Activated naive CD8-positive, alpha-beta T cell (primary cell): ENCODE measurements around the gene USP6NL.
A peak's percentile ranks its signal among the peaks of the same experiment; 100 is the strongest.
"Not testable (repeated sequence)": the region's sequence is repeated elsewhere in the genome, so short reads cannot be mapped to it uniquely, and the experiment has no call there.

ENCODE experiments used
- H3K27ac Mint-ChIP-seq: one replicate; pipeline ENCODE4 v1.8.0; 2021; ENCODE audit warnings: mixed read lengths
- H3K27me3 Mint-ChIP-seq: one replicate; pipeline ENCODE4 v1.8.0; 2021; ENCODE audit warnings: mixed read lengths
- H3K36me3 Mint-ChIP-seq: one replicate; pipeline ENCODE4 v1.8.0; 2021; ENCODE audit warnings: mixed read lengths
- H3K4me1 Mint-ChIP-seq: one replicate; pipeline ENCODE4 v1.8.0; 2021; ENCODE audit warnings: low read depth, mixed read lengths
- H3K4me3 Mint-ChIP-seq: one replicate; pipeline ENCODE4 v1.8.0; 2021; ENCODE audit warnings: mild to moderate bottlenecking, mixed read lengths
- H3K9me3 Mint-ChIP-seq: one replicate; pipeline ENCODE4 v1.8.0; 2021; ENCODE audit warnings: low read depth, mixed read lengths

Gene USP6NL

DNA sequence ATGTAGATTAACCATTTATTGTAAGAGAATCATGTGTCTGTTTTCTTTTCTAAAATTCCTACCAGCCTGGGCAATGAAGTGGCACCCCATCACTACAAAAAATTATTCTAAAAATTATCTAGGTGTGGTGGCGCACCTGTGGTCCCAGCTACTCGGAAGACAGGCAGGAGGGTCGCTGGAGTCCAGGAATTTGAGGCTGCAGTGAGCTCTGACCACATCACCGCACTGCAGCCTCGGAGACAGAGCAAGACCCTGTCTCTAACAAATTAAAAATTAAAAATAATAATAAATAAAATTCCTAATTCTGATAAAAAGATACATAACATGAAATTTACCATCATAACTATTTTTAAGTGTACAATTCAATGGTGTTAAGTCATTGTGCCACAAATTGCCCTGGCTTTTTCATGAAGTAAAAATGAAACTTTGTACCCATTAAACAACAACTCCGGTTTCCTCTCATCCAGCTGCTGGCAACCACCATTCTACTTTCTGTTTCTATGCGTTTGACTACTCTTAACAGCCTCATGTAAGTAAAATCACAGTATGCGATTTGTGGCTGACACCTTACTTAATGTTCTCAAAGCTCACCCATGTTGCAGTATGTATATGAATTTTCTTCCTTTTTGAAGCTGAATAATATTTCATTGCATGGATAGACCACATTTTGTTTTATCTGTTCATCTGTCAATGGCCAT, 20.6 kb upstream of the USP6NL start:
- no peaks in the 10 kb centered on the region for H3K9me3 Mint-ChIP-seq
- H3K27me3 Mint-ChIP-seq: no peaks in the 10 kb centered on the region
- no peak overlapping the region for H3K27ac Mint-ChIP-seq
- H3K4me3 Mint-ChIP-seq: no peak overlapping the region
- H3K36me3 Mint-ChIP-seq: no peaks in the 10 kb centered on the region
- H3K4me1 Mint-ChIP-seq: peaks cover 14% of the 10 kb centered on the region

DNA sequence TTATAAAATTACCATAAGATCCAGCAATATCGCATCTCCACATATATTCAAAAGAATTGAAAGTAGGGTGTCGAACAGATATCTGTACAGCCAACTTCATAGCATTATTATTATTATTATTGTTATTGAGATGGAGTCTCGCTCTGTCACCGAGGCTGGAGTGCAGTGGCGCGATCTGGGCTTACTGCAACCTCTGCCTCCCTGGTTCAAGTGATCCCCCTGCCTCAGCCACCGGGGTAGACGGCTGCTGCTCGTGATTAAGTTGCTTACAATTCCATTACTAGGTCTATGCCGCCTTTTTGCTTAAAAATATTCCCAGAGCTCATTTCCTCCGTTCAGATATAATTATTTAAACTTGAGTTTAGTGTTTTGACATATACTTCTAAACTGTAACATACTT, 19.8 kb upstream of the USP6NL start:
- H3K27me3 Mint-ChIP-seq: no peaks in the 10 kb centered on the region

DNA sequence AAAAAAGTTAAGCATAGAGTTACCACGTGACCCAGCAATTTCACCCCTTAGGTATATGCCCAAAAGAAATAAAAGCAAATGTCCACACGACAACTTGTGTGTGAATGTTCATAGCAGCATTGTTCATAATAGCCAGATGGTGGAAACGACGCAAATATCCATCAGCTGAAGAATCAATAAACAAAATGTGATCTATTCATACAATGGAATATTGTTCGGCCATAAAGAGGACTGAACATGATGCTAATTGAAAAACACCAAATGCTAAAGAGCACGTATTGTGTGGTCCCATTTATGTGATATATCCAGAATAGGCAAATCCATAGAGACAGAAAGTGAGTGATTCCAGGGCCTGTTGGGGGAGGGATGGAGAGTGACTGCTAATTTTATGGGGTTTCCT, 18.3 kb upstream of the USP6NL start:
- Mint-ChIP-seq H3K4me1 (peaks cover 14% of the 10 kb centered on the region), H3K27ac (no peak overlapping the region), H3K4me3 (no peak overlapping the region), H3K9me3 (no peaks in the 10 kb centered on the region), H3K36me3 (no peaks in the 10 kb centered on the region), H3K27me3 (no peaks in the 10 kb centered on the region)

More for the DNA sequence above, 19.8 kb upstream of the USP6NL start:
- Mint-ChIP-seq H3K27ac (no peak overlapping the region), H3K36me3 (no peaks in the 10 kb centered on the region), H3K4me1 (peaks cover 14% of the 10 kb centered on the region), H3K9me3 (no peaks in the 10 kb centered on the region), H3K4me3 (no peak overlapping the region)

DNA sequence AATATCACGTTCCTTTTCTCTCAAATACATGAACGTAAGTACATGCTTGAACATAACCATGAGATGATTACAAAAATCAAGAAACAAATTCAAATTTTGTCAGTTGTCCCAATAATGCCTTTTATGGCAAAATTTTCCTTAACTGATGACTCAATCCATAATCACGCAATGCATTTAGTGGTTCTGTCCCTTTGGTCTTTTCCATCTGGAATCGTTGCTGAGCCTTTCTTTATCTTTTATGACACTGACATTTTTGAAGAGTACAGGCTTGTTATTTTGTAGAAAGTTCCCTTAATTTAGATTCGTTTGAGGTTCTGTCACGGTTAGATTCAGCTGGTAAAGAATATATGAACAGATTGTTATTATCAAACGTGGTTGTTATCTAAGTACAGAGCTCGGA, 16.5 kb upstream of the USP6NL start:
- not testable (repeated sequence) for H3K27ac Mint-ChIP-seq, H3K9me3 Mint-ChIP-seq, H3K27me3 Mint-ChIP-seq, H3K4me1 Mint-ChIP-seq, H3K36me3 Mint-ChIP-seq, H3K4me3 Mint-ChIP-seq

DNA sequence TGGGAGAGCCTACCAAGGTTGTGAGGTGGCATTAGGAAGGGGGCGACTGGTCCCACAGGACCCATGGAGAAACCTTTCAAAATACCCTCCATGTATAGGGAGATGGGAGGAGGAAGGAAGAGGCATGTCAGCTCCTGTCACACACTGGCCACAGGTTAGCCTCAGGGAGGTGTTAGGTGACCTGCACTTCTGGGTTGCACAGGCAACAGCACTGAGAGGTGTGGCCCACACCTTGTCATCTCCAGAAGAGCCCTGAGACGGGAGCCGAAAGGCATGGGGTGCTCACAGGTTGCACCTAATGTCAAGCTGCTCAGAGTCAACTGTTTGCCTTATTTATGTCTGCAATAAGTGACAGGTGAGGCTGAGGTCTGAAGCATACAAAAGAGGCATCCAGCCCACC, 14.6 kb upstream of the USP6NL start:
- Mint-ChIP-seq H3K4me3 (no peak overlapping the region), H3K27me3 (peaks cover 1% of the 10 kb centered on the region), H3K4me1 (no peaks in the 10 kb centered on the region), H3K36me3 (no peaks in the 10 kb centered on the region), H3K27ac (no peak overlapping the region), H3K9me3 (no peaks in the 10 kb centered on the region)

DNA sequence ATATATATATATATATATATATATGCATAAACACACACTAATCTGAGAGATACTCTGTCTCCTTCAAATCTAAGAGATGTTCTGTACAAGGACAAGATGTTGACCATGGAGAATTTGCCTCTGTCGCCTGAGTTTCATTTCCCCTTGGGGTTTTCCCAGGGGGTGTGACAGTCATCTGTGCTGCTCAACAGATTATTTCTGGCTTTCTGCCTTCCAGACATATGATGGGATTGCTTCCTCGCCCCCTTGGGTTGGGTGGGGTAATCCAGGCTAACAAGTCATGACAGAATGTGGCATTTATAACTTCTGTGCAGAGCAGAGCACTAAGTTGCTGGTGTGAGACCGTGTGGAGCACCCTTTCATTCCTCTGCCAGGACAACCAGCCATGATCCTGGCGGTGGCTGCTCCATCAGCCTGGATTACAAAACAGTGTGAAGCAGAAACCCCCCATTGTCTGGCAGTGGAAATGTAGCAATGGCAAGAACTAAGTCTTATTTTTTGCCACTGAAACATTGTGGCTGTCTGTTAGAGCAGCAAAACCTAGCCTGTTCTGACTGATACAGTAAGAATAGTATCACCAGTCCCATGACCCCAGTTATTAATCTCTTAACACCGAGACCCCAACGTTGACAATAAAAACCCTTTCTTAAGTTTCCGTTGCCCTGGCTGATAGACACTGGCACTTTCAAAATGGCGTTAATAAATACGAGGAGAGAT, 13.7 kb upstream of the USP6NL start:
- Mint-ChIP-seq H3K36me3 (no peaks in the 10 kb centered on the region), H3K9me3 (no peaks in the 10 kb centered on the region), H3K27ac (no peak overlapping the region), H3K27me3 (peaks cover 1% of the 10 kb centered on the region), H3K4me3 (no peak overlapping the region), H3K4me1 (no peaks in the 10 kb centered on the region)

DNA sequence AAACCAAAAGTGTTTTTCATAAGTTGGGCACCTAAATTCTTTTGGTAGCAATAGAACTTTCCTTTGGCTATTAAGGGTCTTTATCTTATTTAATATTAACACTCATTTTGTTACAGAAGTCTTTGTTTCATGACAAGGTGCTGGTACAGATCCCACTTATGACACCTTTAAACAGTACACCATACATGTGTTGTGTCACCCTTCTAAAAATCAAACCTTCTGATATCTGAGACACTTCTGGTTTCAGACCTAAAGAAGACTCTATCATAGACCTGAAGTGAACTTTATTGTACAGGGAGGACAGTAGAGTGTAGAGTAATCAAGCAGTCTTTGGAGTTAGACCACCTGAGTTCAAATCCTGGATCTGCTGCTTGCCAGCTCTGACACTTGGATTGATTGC, 5.8 kb upstream of the USP6NL start:
- Mint-ChIP-seq H3K4me1 (peaks cover 14% of the 10 kb centered on the region), H3K36me3 (peaks cover 2% of the 10 kb centered on the region), H3K27me3 (no peaks in the 10 kb centered on the region), H3K27ac (no peak overlapping the region), H3K4me3 (no peak overlapping the region), H3K9me3 (peaks cover 5% of the 10 kb centered on the region)

DNA sequence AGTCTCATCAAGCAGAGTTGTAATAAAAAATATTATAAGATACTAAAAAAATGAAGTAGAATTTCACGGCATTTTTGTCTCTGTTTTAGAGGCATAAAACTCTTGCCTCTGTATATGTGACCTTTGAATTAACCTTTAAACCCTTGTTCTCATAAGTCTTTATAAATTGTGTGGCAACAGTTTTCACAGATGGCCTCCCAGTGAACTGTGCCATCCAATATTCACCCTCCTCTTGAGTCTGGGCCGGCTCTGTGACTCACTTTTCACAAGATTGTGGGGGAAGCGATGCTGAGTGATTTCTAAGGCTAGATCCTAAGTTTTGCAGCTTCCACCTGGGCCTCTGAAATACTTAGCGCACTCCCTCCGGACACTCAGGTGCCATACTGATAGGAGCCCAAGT, 4.6 kb upstream of the USP6NL start:
- Mint-ChIP-seq H3K4me1 (peaks cover 18% of the 10 kb centered on the region), H3K27ac (no peak overlapping the region), H3K9me3 (peaks cover 5% of the 10 kb centered on the region), H3K36me3 (peaks cover 2% of the 10 kb centered on the region), H3K4me3 (no peak overlapping the region), H3K27me3 (no peaks in the 10 kb centered on the region)

DNA sequence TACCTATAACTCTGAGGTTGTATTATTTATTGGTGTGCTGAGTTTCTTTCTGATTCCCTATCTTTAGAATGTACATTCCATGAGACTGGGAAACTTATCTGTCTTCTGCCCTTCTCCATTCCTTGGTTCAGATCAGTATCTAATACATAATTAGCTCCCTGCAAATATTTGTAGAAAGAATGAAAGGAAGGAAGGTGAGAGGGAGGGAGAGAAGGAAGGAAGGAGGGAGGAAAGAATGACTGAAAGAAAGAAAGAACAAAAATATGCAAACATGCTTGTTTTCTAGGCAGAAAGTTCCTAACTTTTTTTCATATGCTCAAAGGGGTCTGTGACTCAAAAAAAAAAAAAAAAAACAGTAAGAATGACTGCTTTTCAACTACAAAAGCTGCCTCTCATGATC, 3.9 kb upstream of the USP6NL start:
- H3K27me3 Mint-ChIP-seq: no peaks in the 10 kb centered on the region
- H3K4me1 Mint-ChIP-seq: peaks cover 22% of the 10 kb centered on the region
- peaks cover 2% of the 10 kb centered on the region for H3K36me3 Mint-ChIP-seq
- no peak overlapping the region for H3K27ac Mint-ChIP-seq
- peaks cover 5% of the 10 kb centered on the region for H3K9me3 Mint-ChIP-seq
- H3K4me3 Mint-ChIP-seq: no peak overlapping the region

DNA sequence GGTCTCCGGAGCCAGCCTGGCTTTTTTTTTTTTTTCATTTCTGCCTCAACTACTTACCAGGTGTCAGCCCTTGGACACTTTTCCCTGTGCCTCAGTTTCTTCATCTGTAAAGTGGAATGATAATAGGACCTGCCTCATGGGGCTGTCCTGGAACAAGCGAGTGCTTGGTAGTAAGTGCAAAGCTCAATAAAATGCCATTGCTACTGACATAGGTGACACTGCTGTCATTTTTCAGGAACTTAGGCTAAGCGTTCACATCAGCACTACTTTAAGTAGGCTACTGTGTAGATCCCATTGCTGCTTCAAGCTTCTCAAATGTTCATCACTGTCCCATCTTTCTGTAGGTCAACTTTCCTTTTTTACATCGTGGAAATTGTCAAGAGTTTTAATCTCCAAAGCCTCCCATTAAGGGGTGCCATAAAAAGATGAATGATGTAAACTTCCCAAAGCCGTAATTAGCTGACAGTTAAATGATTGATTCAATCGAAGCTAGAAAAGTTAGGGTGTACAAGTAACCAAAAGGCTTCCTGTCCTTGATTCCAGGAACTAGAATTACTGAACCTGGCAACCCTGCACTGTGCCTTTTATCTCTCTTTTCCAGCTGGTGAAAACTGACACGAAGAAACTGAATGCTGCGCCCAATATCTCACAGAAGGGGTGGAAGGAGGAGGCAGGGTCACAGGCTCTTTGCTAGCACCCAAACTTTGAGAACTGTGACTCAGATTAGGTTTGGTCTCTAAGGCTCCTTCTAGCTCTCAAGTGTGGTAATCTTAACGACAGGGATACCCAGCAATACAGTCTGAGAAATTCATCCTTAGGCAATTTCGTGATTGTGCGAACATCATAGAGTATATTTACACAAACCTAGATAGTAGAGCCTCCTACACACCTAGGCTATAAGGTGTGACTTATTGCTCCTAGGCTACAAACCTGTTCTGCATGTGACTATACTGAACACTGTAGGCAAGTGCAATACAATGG, 861 bp upstream of the USP6NL start:
- H3K9me3 Mint-ChIP-seq: peaks cover 5% of the 10 kb centered on the region
- H3K4me1 Mint-ChIP-seq: peaks cover 46% of the 10 kb centered on the region
- H3K36me3 Mint-ChIP-seq: peaks cover 1% of the 10 kb centered on the region
- H3K27ac Mint-ChIP-seq: peak overlapping the region; percentile 93
- H3K27me3 Mint-ChIP-seq: no peaks in the 10 kb centered on the region
- peak overlapping the region; percentile 94 for H3K4me3 Mint-ChIP-seq

DNA sequence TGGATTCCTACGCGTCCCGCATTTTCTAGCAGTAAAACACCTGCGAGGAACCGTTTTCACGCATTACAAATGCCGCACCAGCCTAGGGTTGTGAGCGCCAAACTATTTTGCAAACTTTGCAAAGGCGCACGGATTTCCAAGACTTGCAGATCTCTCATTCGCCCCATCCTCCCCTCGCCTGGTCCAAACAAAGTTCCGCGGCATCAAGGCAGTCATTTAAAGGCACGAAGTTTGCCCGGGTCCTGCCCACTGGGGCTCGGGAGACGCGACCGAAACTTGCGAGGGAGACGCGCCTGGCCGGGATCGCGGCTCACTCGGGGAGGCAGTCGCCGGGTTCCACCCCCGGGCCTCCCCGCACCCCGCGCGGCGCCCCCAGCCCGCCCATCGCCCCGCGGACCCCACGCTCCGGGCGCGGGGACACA, 613 bp downstream of the USP6NL start:
- Mint-ChIP-seq H3K27me3 (no peaks in the 10 kb centered on the region), H3K36me3 (no peaks in the 10 kb centered on the region), H3K4me3 (peak overlapping the region; percentile 90), H3K4me1 (peaks cover 50% of the 10 kb centered on the region), H3K9me3 (no peaks in the 10 kb centered on the region), H3K27ac (peak overlapping the region; percentile 71)

DNA sequence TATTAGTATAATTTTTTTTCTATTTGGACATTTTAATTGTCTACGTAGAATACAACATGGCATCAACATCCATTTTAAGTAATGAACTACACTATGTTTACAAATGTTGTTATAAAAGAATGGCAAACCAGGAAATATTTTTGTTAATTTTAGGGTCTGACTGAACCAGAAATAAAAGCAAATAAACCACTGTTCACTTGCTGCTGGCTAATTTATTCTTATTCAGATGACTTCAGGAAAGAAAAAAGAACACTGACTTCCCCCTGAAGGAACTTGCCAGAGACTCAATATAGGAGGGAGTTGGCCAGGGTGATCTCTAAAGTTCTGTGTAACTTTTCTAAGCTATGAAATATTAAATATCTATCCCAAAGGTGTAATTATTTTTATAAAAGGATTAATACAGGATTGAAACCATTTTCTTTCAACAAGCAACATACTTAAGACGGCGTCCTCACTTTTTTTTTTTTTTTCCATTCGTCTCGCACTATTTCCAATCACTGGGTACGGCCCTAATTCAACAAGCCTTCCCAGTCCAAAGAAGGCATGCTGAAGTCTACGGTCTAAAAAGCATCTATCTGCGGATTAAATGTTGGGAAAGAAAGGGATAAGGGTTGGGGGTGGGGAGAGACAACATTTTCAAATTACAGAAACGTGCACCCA, 1.2 kb downstream of the USP6NL start:
- Mint-ChIP-seq H3K4me1 (peaks cover 56% of the 10 kb centered on the region), H3K27ac (peak overlapping the region; percentile 71), H3K36me3 (no peaks in the 10 kb centered on the region), H3K27me3 (no peaks in the 10 kb centered on the region), H3K9me3 (no peaks in the 10 kb centered on the region), H3K4me3 (peak overlapping the region; percentile 90)

DNA sequence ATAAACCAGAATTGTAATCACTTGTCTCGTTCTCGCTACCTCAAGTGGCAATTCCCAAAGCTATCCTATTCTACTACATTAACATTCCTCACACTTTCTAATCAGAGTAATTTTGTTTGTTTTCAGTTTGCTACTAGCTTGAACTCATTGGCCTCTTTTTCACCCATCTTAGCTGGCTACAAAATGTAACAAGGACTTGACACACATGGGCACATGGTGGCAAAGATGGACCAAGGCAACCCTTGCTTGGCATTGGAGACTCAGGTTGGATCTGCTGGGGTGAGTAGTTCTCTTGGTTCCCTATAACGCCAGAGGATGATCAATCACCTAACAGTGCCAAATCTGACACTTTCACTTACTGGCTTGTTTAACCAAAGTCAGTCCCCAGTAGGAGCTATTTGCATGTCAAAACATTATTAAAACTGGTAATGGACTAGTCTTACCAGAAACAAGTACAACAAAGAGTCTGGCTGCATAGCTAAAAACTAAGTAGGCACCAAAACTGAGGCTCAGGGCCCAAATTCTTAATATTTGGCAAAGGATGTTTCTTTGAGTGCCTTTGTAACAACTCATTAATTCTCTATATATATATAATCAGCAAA, 1.9 kb downstream of the USP6NL start:
- Mint-ChIP-seq H3K9me3 (no peaks in the 10 kb centered on the region), H3K4me1 (peaks cover 61% of the 10 kb centered on the region), H3K27me3 (no peaks in the 10 kb centered on the region), H3K27ac (no peak overlapping the region), H3K4me3 (no peak overlapping the region), H3K36me3 (no peaks in the 10 kb centered on the region)

DNA sequence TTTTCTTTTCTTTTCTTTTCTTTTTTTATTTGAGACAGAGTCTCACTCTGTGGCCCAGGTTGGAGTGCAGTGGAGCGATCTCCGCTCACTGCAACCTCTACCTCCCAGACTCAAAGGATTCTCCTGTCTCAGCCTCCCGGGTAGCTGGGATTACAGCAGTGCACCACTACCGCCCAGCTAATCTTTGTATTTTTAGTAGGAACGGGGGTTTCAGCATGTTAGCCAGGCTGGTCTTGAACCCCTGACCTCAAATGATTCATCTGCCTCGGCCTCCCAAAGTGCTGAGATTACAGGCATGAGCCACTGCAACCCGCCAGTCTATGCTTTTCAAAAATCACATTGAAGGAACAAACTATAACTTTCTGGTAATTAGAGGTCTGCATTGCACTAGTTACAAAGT, 2.4 kb downstream of the USP6NL start:
- H3K4me3 Mint-ChIP-seq: no peak overlapping the region
- H3K9me3 Mint-ChIP-seq: no peaks in the 10 kb centered on the region
- no peaks in the 10 kb centered on the region for H3K36me3 Mint-ChIP-seq
- H3K27ac Mint-ChIP-seq: no peak overlapping the region
- H3K27me3 Mint-ChIP-seq: no peaks in the 10 kb centered on the region
- peaks cover 61% of the 10 kb centered on the region for H3K4me1 Mint-ChIP-seq
